GM12865 (cell line): ENCODE measurements around the gene THAP8.
A peak's percentile ranks its signal among the peaks of the same experiment; 100 is the strongest.

Experiments used
- DNase-seq: peaks from one replicate; pipeline ENCODE4 v3.0.0; 2010; ENCODE audit warnings: low read depth
- H3K4me3 ChIP-seq: 2 replicates; pipeline ENCODE4 v1.5.1; 2011; ENCODE audit warnings: mild to moderate bottlenecking, low read depth, low read length, control low read depth
- TF ChIP-seq, protein P1 (sequence below): IDR thresholded peaks from 2 replicates; pipeline ENCODE4 v1.5.1; 2011; ENCODE audit warnings: low read length, control low read depth, low read depth, inconsistent platforms; ENCODE audit not compliant: insufficient read depth; ENCODE audit errors: missing control alignments

Gene THAP8, protein sequence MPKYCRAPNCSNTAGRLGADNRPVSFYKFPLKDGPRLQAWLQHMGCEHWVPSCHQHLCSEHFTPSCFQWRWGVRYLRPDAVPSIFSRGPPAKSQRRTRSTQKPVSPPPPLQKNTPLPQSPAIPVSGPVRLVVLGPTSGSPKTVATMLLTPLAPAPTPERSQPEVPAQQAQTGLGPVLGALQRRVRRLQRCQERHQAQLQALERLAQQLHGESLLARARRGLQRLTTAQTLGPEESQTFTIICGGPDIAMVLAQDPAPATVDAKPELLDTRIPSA

DNA sequence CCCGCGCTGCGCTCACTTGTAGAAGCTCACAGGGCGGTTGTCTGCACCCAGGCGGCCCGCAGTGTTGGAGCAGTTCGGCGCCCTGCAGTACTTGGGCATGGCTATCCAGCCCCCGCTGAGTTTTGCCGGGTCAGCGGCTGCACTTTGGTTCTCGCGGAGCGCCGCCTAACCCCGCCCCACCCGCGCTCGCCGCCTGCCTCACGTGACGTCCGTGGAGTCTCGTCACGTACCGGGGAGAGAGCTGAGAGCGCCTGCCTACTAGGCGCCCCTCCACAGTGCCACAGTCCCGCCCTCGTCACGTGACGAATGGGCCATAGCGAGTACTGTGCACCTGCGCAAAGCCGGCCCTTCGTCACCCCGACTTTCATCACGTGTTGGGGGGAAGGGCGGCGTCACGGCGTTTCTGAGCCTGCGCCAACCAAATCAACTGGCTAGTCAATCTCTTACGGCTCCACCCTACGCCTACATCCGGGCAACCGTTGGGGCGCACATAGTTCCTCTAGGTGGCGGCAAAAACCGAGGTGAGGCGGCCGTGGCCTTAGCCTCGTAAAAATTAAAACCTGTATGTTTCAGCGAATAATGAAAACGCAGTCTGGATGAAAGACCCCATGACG lies at the start of gene THAP8:
THAP8 (minus strand) TSS at position 167 of the 614 bp plus-strand sequence; CDS start at position 99, 68 bp downstream.
- DNase-seq = peak; percentile 100
- peak within 1 kb of the TSS; percentile 60 for H3K4me3 ChIP-seq
- TF ChIP-seq, protein P1, sequence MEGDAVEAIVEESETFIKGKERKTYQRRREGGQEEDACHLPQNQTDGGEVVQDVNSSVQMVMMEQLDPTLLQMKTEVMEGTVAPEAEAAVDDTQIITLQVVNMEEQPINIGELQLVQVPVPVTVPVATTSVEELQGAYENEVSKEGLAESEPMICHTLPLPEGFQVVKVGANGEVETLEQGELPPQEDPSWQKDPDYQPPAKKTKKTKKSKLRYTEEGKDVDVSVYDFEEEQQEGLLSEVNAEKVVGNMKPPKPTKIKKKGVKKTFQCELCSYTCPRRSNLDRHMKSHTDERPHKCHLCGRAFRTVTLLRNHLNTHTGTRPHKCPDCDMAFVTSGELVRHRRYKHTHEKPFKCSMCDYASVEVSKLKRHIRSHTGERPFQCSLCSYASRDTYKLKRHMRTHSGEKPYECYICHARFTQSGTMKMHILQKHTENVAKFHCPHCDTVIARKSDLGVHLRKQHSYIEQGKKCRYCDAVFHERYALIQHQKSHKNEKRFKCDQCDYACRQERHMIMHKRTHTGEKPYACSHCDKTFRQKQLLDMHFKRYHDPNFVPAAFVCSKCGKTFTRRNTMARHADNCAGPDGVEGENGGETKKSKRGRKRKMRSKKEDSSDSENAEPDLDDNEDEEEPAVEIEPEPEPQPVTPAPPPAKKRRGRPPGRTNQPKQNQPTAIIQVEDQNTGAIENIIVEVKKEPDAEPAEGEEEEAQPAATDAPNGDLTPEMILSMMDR = peak; percentile 39

DNA sequence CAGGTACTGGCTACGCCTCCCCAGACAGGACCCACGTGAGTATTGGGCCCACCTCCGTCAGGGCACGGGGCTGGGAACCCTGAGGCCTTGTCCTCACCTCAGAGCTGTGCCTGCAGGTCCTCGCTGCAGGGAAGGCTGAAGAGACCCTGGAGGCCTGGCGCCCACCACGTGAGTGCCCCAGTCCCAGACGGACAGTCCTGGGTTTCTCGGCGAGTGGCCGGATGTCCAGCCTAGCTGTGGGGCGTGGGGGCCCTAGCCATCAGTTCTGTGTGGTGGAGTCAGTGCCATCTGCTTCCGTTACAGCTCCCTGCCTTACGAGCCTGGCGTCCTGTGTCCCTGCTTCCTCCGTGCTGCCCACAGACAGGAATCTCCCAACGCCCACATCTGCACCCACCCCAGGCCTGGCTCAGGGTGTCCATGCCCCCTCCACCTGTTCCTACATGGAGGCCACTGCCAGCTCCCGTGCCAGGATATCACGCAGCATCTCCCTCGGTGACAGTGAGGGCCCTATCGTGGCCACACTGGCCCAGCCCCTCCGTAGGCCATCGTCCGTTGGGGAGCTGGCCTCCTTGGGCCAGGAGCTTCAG lies 49.0 kb upstream of the THAP8 start:
- TF ChIP-seq, protein P1 = no peak
- DNase-seq = no peak
- H3K4me3 ChIP-seq = no peak overlapping the region

DNA sequence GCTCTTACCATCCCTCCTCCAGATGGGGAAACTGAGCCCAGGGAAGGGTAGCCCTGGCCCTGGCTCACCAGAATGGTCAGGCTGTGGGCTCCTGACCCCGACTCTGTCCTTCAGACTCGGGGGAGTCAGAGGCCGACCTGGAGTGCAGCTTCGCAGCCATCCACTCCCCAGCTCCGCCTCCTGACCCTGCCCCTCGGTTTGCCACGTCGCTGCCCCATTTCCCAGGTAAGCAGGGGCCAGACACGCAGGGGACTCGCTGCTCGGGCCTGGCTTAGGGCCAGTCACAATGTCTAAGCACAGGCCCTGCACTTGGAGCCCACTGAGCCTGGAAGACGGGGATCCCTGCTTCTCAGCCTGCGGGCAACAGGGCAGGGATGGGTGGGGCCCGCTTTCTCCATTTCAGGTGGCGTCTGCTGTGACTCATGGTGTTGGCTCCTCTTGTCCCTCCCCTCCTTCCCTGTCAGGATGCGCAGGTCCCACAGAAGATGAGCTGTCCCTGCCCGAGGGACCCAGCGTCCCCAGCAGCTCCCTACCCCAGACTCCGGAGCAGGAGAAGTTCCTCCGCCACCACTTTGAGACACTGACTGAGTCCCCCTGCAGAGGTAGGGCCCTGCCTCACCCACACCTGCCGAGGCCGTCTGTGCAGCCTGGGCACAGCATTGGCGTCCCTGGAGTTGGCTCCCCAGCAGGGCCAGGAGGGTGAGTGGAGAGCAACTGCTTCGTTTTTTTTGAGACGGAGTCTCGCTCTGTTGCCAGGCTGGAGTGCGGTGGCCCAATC lies 47.7 kb upstream of the THAP8 start:
- no peak overlapping the region for H3K4me3 ChIP-seq
- no peak for DNase-seq
- TF ChIP-seq, protein P1 = no peak

DNA sequence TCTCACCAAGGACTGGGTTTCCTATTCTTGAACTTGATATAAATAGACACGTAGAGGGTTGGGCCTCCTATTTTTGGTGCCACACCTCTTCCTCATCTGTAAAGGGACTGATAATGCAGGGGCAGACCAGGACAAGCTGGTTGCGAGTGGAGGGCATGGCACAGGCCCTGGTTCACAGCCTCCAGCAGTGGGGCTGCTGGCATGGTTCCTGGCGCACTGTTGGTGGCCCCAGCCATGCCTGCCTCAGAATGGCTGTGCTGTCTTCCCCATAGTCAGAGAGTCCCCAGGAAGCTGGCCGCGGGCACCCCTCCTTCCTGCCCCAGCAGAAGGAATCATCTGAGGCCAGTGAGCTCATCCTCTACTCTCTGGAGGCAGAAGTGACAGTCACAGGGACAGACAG lies 46.4 kb upstream of the THAP8 start:
- TF ChIP-seq, protein P1 = no peak
- DNase-seq = no peak

DNA sequence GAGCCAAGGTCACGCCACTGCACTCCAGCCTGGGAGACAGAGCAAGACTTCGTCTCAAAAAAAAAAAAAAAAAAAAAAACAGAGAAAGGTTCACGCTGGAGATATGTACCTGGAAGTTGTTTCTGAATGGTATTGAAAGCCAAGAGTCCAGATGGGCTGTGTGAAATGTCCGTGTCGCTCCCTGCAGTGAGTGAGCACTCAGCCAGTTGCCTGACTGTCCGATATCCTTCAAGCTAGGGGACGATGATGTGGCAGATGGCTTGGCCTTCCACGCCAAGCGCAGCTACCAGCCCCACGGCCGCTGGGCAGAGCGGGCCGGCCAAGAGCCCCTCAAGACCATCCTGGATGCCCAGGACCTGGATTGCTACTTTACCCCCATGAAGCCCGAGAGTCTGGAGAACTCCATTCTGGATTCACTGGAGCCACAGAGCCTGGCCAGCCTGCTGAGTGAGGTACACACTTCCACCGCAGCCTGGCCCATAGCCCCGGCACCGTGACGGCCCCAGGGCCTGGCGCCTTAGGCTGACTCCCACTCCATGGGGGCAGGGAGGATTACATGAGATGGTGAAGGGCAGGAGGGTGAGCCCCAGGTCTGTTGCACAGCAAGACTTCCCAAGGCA lies 45.2 kb upstream of the THAP8 start:
- DNase-seq = no peak
- TF ChIP-seq, protein P1 = no peak
- no peak overlapping the region for H3K4me3 ChIP-seq

More for the DNA sequence above, 46.4 kb upstream of the THAP8 start:
- H3K4me3 ChIP-seq = no peak overlapping the region

DNA sequence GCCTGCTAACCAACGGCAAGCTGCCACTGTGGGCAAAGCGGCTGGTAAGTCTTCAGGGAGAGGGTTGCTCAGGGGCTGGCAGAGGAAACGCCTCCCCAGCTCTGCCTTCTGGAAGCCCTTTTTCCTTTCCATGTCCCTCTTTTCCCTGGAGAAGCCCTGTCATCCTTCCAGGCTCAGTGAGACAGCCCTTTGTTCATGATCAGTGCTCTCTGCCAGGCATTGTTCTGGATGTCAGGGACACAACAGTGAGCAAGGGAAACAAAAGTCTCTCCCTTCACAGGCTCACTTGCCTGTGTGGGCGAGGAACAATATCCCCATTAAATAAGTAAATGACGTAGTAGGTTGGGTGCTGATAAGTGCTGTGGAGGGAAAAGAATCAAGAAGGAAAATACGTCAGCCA lies 43.0 kb upstream of the THAP8 start:
- no peak for DNase-seq
- TF ChIP-seq, protein P1 = no peak
- H3K4me3 ChIP-seq = no peak overlapping the region
